Stimulated activated CD4-positive, alpha-beta T cell treated with anti-CD3 and anti-CD28 coated beads, Interleukin-15, amount 100 ng/mL, for 1 hour (primary cell): Measurements from ENCODE around the gene IL17RC.
A peak's percentile ranks its signal among the peaks of the same experiment; 100 is the strongest.
"Not testable (repeated sequence)": the region's sequence is repeated elsewhere in the genome, so short reads cannot be mapped to it uniquely, and the experiment has no call there.

Source experiments
- DNase-seq, 2 donors: peaks; one replicate each; pipeline ENCODE4 v3.0.0-alpha.2; 2020; ENCODE audit warnings: low read depth in 1 of 2, low spot score in 1 of 2

The IL17RC gene

DNA sequence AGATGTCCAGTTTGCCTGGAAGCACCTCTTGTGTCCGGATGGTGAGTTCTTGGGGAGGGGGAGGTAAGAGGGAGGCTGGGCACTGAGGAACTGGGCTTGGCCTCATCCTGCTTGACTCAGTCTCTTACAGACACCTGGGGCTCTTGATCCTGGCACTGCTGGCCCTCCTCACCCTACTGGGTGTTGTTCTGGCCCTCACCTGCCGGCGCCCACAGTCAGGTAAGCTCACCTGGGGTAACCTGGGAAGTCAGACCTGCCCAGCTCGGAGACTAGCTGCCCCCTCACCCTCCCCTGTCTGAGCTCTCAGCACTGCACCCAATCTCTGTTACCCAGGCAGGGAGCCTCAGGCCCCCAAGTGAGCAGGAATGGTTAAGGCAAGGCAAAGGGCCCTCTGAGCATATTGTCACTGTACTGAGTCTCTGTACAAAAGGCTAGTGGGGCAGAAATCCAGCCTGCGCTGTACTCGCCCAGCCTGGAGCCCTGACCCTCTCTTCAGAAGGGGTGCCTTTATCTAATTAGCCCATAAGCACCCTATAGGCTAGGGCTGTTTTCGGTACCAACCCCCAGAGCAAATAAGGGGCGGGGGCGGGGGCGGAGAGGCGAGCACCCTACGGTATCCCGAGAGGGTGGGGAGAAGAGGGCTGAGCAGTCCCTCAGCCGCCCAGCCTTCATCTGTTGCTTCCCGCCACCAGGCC, 2.2 kb upstream of the IL17RC start:
- no peak for DNase-seq

GRCh38 chr3:9915254-9916141, 1.4 kb upstream of the IL17RC start:
- peak in 1 of 2 donors; percentile 20 for DNase-seq

DNA sequence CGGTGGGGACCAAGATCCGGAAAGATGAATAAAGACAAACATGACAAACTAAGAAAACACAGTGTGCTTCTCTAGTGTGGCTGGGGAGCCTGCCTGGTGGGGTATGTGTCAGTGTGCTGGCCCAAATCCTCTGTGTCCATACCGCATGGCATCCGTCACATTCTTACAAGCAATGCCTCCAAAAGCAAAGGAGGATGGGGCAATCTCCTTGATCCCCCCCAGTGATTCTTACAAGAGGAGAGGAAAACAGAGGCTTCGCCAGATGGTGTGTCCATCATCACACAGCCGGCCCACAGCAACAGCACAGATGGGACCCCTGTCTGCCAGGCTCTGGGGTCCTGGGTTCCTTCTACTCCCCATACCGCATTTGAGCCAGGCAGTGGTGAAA, 558 bp upstream of the IL17RC start:
- DNase-seq, result no peak

DNA sequence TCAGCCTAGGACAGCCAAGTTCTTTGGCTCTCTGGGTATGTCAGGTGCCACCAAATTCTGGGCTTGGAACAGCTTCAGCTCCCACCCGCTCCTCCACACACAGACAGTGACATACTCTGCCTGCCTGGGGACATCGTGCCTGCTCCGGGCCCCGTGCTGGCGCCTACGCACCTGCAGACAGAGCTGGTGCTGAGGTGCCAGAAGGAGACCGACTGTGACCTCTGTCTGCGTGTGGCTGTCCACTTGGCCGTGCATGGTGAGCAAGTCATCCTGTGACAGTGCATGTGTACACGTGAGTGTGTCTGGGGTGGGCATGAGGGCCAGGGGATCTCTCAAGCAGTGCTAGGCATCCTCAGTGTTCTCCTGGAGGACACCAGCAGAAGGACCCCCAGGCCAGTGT, 922 bp downstream of the IL17RC start:
- DNase-seq, result no peak

DNA sequence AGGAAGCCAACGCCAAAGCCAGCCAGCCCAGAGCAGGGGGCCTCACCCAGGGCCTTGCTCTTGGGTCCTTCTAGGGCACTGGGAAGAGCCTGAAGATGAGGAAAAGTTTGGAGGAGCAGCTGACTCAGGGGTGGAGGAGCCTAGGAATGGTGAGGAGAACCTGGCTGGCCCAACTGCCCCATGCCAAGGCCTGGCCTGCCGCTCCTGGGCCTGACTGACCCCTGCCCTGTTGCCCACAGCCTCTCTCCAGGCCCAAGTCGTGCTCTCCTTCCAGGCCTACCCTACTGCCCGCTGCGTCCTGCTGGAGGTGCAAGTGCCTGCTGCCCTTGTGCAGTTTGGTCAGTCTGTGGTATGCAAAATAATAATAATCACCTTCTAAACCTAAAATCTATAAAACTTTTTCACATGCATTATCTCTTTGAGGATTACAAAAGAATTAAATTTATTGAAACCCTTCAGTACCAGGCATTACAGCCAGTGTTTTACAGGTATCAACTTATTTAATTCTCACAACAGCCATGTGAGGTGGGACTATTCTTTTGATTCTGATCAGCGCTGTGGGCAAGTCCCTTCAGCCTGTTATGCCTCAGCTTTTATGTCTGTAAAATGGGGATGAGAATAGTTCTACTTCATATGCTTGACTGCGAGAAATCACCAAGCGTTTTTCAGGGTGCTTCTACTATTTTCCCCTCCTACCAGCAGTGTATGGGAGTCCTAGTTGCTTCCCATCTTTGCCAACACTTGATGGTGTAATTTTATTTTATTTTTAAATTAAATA, 1.6 kb downstream of the IL17RC start:
- no peak for DNase-seq

DNA sequence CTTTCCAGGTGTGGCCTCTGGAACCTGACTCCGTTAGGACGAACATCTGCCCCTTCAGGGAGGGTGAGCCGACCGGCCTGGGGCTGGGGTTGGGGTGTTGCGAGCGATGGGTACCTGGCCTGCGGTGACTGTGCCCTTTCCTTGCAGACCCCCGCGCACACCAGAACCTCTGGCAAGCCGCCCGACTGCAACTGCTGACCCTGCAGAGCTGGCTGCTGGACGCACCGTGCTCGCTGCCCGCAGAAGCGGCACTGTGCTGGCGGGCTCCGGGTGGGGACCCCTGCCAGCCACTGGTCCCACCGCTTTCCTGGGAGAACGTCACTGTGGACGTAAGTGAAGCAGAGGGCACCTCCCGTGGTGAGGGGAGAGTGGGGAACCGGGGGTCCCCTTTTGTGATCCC, 11.3 kb downstream of the IL17RC start:
- DNase-seq, result no peak

- DNase-seq, result no peak
These were observed 14.0 kb downstream of the IL17RC start for GRCh38 chr3:9930804-9931418.

DNA sequence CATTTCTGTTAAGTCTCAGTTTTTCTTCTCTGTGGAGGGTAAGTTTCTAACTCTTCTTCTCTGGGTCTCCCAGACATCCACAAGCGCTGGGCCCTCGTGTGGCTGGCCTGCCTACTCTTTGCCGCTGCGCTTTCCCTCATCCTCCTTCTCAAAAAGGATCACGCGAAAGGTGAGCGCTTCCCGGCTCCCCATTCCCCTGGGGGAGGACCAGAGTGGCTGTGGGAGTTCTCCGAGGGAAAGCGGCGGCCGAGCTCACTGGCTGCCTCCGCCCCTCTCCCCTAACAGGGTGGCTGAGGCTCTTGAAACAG, 15.6 kb downstream of the IL17RC start:
- DNase-seq, result no peak

- peak; percentile 75 to 84 for DNase-seq
These were observed 16.1 kb downstream of the IL17RC start for GRCh38 chr3:9932843-9933560.

DNA sequence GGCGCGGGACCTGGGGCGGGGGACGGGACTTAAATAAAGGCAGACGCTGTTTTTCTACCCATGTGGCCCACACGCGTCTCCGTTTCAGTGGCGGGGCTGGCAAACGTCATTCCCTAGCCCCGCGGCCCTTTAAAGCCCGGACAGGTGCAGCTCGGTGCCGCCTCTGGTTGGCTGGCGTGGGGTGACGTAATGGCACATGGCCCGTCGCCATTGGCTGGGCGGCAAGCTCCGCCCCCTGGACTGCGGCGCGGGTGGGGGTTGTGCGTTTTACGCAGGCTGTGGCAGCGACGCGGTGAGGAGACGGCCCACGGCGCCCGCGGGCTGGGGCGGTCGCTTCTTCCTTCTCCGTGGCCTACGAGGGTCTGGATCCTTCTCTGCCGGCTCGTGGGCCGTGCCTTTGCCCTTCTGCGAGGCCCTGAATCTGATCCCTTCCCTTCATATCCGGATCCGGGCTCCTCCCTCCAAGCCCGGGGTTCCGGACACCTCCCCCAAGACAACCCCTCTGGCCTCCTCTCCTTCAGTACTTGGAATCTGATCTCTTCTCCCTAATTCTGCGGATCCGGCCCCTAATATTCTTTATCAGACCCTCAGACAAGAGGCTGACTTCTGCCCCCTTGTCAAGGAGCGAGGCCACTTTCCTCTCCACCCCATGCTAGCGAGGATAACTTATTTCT, 16.8 kb downstream of the IL17RC start, which contains the start of gene CRELD1:
Gene CRELD1, plus strand, starts transcription at position 274 of the 674 bp plus-strand sequence. CDS start 605 bp downstream, outside the sequence.
- peak; percentile 96 for DNase-seq

DNA sequence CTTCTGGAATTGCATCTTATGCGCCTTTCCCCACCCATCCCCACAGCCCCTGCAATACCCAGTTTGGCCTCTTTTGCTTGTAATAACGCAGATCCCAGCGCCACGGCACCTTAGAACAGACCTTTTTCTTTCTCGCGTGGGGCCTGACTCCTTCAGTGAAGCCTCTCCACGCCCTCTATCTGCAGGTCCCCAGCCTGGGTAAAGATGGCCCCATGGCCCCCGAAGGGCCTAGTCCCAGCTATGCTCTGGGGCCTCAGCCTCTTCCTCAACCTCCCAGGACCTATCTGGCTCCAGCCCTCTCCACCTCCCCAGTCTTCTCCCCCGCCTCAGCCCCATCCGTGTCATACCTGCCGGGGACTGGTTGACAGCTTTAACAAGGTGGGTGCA, 17.3 kb downstream of the IL17RC start:
- no peak for DNase-seq

GRCh38 chr3:9934993-9935392, 18.1 kb downstream of the IL17RC start:
- DNase-seq, result no peak

DNA sequence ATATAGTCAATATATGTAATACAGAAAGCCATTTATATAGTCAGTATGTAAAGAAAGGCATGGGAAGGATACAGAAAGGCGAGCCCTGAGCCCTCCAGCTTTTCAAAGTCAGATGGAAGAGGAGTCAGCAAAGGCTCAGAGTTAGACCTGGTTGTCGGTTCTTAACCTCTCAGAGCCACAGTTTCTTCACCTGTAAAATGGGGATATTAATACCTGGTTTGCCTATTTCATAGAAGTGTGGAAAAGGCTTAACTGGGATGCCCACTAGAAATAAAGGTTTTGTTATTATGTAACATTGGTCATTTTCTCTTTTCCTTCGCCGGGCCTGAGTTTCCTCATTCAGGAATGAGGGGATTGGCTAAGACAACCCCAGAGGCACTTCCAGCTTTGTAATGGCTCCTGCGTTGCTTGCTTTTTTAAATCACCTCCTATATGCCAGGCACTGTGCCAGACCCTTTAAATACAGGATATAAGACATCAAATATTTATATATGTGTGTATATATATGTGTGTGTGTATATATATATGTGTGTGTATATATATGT, 19.1 kb downstream of the IL17RC start:
- DNase-seq, result no peak

GRCh38 chr3:9937486-9938238, 20.8 kb downstream of the IL17RC start:
- DNase-seq, result no peak

GRCh38 chr3:9938966-9939365, 22.1 kb downstream of the IL17RC start:
- no peak for DNase-seq

DNA sequence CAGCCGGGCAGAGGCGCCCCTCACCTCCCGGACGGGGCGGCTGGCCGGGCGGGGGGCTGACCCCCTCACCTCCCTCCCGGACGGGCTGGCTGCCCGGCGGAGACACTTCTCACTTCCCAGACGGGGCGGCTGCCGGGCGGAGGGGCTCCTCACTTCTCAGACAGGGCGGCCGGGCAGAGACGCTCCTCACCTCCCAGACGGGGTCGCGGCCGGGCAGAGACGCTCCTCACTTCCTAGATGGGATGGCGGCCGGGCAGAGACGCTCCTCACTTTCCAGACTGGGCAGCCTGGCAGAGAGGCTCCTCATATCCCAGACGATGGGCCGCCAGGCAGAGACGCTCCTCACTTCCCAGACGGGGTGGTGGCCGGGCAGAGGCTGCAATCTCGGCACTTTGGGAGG, 23.0 kb downstream of the IL17RC start:
- not testable (repeated sequence) for DNase-seq

DNA sequence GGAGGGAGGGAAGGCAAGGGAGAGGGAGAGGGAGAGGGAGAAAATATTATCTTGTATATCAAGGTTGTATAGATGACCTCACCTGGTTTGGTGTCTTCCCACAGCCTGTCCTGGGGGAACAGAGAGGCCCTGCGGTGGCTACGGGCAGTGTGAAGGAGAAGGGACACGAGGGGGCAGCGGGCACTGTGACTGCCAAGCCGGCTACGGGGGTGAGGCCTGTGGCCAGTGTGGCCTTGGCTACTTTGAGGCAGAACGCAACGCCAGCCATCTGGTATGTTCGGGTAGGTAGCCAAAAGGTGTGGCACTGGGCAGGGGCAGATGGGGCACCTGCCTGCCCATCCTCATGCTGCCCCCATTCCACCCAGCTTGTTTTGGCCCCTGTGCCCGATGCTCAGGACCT, 23.8 kb downstream of the IL17RC start:
- DNase-seq, result no peak

- DNase-seq, result no peak
These were observed 25.3 kb downstream of the IL17RC start for GRCh38 chr3:9942164-9942563.
